Mammary epithelial cell (primary cell): ENCODE data around the gene KLHL29.

Source experiments
- EZH2 ChIP-seq: IDR thresholded peaks from 2 replicates; pipeline ENCODE4 v1.6.1; 2012; ENCODE audit warnings: low read length, inconsistent platforms, borderline replicate concordance
- TF ChIP-seq, protein P1 (sequence below), 2 donors: IDR thresholded peaks in 1 of 2; conservative IDR thresholded peaks in 1 of 2; 2 replicates each; pipeline ENCODE4 v1.5.1; 2011 to 2012; ENCODE audit warnings: inconsistent platforms in 2 of 2, low read length in 2 of 2, mild to moderate bottlenecking in 2 of 2, control low read depth in 1 of 2, low read depth in 1 of 2; ENCODE audit not compliant: insufficient read depth in 1 of 2; ENCODE audit errors: extremely low read depth in 1 of 2

DNA sequence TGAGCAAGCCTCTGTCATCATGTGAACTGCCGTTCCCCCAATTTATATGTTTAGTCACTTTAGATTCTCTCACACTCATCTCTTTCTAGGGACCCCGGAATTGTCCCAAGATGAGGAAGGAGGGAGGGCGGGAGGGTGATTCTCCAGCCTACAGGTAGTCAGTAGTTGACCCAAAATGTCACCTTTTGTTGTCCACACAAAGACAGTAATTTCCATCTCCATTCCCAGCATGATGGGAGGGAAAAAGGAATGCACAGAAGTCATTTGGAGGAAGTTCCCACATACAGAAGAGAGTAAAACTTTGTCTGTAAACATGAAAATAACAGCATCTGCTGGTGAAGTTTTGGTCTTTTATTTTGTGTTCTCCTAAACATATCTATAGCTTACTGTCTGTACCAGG is 222.9 kb downstream of the KLHL29 start:
- TF ChIP-seq, protein P1, sequence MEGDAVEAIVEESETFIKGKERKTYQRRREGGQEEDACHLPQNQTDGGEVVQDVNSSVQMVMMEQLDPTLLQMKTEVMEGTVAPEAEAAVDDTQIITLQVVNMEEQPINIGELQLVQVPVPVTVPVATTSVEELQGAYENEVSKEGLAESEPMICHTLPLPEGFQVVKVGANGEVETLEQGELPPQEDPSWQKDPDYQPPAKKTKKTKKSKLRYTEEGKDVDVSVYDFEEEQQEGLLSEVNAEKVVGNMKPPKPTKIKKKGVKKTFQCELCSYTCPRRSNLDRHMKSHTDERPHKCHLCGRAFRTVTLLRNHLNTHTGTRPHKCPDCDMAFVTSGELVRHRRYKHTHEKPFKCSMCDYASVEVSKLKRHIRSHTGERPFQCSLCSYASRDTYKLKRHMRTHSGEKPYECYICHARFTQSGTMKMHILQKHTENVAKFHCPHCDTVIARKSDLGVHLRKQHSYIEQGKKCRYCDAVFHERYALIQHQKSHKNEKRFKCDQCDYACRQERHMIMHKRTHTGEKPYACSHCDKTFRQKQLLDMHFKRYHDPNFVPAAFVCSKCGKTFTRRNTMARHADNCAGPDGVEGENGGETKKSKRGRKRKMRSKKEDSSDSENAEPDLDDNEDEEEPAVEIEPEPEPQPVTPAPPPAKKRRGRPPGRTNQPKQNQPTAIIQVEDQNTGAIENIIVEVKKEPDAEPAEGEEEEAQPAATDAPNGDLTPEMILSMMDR (conservative IDR thresholded peaks at IDR 0.05 in 1 of 2, IDR thresholded peaks at IDR 0.05 in 1 of 2; ENCODE audit: extremely low read depth in 1 of 2, insufficient read depth in 1 of 2, low read depth in 1 of 2, low read length in 2 of 2) = no peak
- TF ChIP-seq EZH2 = no peak
